Fibroblast of lung (primary cell): ENCODE data around the gene SRPX. TPM values are rescaled to one million over a fixed set of nuclear protein-coding genes. Genes with fewer than 3 reads are reported as not detected.

ENCODE experiments used
- DNase-seq, 2 donors: peaks; one replicate each; pipeline versions ENCODE4 v3.0.0 to v3.0.0-alpha.2; 2010; ENCODE audit warnings: low read depth in 2 of 2
- H2AFZ ChIP-seq: 2 replicates; pipeline ENCODE4 v1.5.1; 2012; ENCODE audit warnings: low read length, control low read depth, inconsistent platforms
- H3K27ac ChIP-seq: 2 replicates; pipeline ENCODE4 v1.5.1; 2011; ENCODE audit warnings: low read length, control low read depth; ENCODE audit not compliant: insufficient read depth
- H3K27me3 ChIP-seq: 2 replicates; pipeline ENCODE4 v1.5.1; 2011; ENCODE audit warnings: mild to moderate bottlenecking, low read length; ENCODE audit not compliant: control insufficient read depth, insufficient read depth
- H3K36me3 ChIP-seq: 2 replicates; pipeline ENCODE4 v1.5.1; 2011; ENCODE audit warnings: low read length; ENCODE audit not compliant: control insufficient read depth, insufficient read depth
- H3K4me1 ChIP-seq: 2 replicates; pipeline ENCODE4 v1.5.1; 2011; ENCODE audit warnings: low read length; ENCODE audit not compliant: control insufficient read depth, insufficient read depth; ENCODE audit errors: extremely low read depth
- H3K4me2 ChIP-seq: 2 replicates; pipeline ENCODE4 v1.5.1; 2011; ENCODE audit warnings: low read length, control low read depth; ENCODE audit not compliant: insufficient read depth; ENCODE audit errors: extremely low read depth
- H3K4me3 ChIP-seq, 4 experiments: fragments of 200-600 bp in 1 of 4; sonication (generic) in 1 of 4; replicated peaks in 1 of 4; 2 replicates each; pipeline ENCODE4 v1.5.1; 2011 to 2016; ENCODE audit warnings: low read length in 4 of 4, low read depth in 3 of 4, mild to moderate bottlenecking in 3 of 4, control low read depth in 2 of 4, inconsistent platforms in 1 of 4, mixed read lengths in 1 of 4; ENCODE audit not compliant: insufficient read depth in 1 of 4; ENCODE audit errors: control extremely low read depth in 1 of 4
- H3K79me2 ChIP-seq: 2 replicates; pipeline ENCODE4 v1.5.1; 2012; ENCODE audit warnings: mild to moderate bottlenecking, low read length, inconsistent platforms; ENCODE audit not compliant: control insufficient read depth, insufficient read depth
- H3K9ac ChIP-seq: 2 replicates; pipeline ENCODE4 v1.5.1; 2011; ENCODE audit warnings: mild to moderate bottlenecking, low read length, control low read depth; ENCODE audit not compliant: insufficient read depth
- H3K9me3 ChIP-seq: 2 replicates; pipeline ENCODE4 v1.5.1; 2012; ENCODE audit warnings: low read depth, low read length; ENCODE audit not compliant: control insufficient read depth, insufficient read depth
- H4K20me1 ChIP-seq: 2 replicates; pipeline ENCODE4 v1.5.1; 2011; ENCODE audit warnings: low read length; ENCODE audit not compliant: control insufficient read depth, insufficient read depth; ENCODE audit errors: extremely low read depth
- EZH2 ChIP-seq: IDR thresholded peaks from 2 replicates; pipeline ENCODE4 v1.5.1; 2012; ENCODE audit warnings: low read length, control low read depth, mild to moderate bottlenecking; ENCODE audit errors: missing control alignments
- polyA minus RNA-seq: library from RNA; depleted of rRNA, polyadenylated mRNA; stranded (reverse); fragments of >200 nt; gene quantifications from 2 replicates; pipeline ENCODE4 v1.2.3, GENCODE V29; 2011; ENCODE audit warnings: low replicate concordance
- polyA plus RNA-seq, 2 donors: library from polyadenylated mRNA; depleted of rRNA in 1 of 2; stranded (reverse) in 1 of 2; unstranded in 1 of 2; fragments of >200 nt; gene quantifications; 2 replicates each; pipeline ENCODE4 v1.2.1, GENCODE V29; 2011 to 2012; ENCODE audit warnings: missing spikeins in 1 of 2
- total RNA-seq: library from RNA; depleted of rRNA; stranded (reverse); fragments of >200 nt; gene quantifications from 2 replicates; pipeline ENCODE4 v1.2.1, GENCODE V29; 2014
- TF ChIP-seq, protein P1 (sequence below), 2 donors: IDR thresholded peaks in 1 of 2; conservative IDR thresholded peaks in 1 of 2; 1 replicate in 1 of 2; 2 replicates in 1 of 2; pipeline ENCODE4 v1.5.1; 2011 to 2012; ENCODE audit warnings: low read length in 2 of 2, control low read depth in 1 of 2, inconsistent platforms in 1 of 2, low read depth in 1 of 2, mild to moderate bottlenecking in 1 of 2

Gene SRPX, protein sequence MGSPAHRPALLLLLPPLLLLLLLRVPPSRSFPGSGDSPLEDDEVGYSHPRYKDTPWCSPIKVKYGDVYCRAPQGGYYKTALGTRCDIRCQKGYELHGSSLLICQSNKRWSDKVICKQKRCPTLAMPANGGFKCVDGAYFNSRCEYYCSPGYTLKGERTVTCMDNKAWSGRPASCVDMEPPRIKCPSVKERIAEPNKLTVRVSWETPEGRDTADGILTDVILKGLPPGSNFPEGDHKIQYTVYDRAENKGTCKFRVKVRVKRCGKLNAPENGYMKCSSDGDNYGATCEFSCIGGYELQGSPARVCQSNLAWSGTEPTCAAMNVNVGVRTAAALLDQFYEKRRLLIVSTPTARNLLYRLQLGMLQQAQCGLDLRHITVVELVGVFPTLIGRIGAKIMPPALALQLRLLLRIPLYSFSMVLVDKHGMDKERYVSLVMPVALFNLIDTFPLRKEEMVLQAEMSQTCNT
- 84.9 and 91.2 TPM in 2 replicates for total RNA-seq
- 141 and 180 TPM in 2 replicates for polyA plus RNA-seq
- 80.7 and 102 TPM in 2 replicates for polyA plus RNA-seq (2012)
- polyA minus RNA-seq, result 49.7 and 59.9 TPM in 2 replicates

DNA sequence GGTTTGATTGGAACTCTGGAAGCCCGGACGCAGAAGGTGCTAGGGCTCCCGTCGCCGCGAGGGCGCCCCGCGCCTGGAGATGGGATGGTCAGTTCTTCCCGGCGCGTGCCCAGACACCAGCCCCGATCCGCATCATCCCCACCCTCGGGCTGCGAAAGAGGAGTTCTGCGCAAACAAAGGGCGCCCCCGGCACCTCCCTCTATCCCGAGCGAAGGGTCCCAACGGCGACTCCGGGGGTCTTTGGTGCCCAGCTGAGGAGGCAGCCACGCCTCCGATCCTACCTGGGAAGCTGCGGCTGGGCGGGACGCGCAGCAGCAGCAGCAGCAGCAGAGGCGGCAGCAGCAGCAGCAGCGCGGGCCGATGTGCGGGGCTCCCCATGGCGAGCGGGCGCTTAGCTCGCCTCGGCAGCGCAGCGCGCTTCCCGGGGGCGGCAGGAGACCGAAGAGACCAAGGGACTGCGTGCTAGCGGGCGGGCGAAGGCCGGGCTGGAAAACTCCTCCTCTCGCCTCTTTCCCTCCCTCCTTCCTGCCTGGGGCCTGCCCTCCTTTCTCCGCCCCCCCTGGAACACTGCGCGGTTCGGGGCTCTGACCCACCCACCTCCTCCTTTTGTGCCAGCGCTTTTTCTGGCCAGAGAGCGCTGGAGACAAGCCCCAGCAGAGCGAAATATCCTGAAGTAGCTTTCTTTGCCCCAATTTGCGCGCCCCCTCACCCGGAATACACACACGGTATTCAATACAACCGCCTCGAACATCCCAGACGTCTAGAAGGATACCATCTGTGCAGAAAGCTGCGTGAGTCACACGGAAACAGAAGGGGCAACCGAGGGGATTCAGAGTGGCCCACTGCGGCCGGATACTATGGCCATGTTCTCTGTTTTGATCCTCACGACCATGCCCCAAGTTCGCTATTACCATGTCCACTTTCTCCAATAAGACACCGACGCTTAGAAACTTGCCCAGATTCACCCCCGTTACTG lies at the start of gene SRPX:
Gene SRPX, minus strand, starts transcription at position 457 of the 976 bp plus-strand sequence. Its CDS starts 79 bp downstream, at position 378.
- H3K79me2 ChIP-seq, result no peaks in the 10 kb centered on the region
- DNase-seq, result peak; percentile 55 to 63
- no peak within 1 kb of the TSS for H3K27ac ChIP-seq
- H4K20me1 ChIP-seq, result no peaks in the 10 kb centered on the region
- H3K36me3 ChIP-seq, result no peaks in the 10 kb centered on the region
- no peak for TF ChIP-seq EZH2
- no peaks in the 10 kb centered on the region for H3K9me3 ChIP-seq
- H3K27me3 ChIP-seq, result no peaks in the 10 kb centered on the region
- peak within 1 kb of the TSS; percentile 19 for H2AFZ ChIP-seq
- no peaks in the 10 kb centered on the region for H3K4me1 ChIP-seq
- peak within 1 kb of the TSS; percentile 52 for H3K9ac ChIP-seq
- H3K4me3 ChIP-seq, result peak within 1 kb of the TSS; percentile 50 to 89 (median 60)
- peak within 1 kb of the TSS; percentile 39 for H3K4me2 ChIP-seq

DNA sequence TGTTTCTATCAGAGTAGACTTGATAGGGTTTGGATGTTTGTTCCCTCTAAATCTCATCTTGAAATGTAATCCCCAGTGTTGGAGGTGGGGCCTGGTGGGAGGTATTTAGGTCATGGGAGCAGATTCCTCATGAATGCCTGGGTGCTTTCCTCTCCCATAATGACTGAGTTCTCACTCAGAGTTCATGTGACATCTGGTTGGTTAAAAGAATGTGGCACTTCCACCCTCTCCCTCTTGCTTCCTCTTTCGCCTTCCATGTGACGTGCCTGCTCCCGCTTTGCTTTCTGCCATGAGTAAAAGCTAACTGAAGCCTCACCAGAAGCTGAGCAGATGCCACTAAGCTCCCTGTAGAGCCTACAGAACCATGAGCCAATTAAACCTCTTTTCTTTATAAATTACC lies 47.3 kb upstream of the SRPX start:
- H3K4me1 ChIP-seq, result no peaks in the 10 kb centered on the region
- H3K79me2 ChIP-seq, result no peaks in the 10 kb centered on the region
- no peaks in the 10 kb centered on the region for H3K27me3 ChIP-seq
- no peaks in the 10 kb centered on the region for H3K9me3 ChIP-seq
- H3K4me3 ChIP-seq, result no peak overlapping the region
- no peak for DNase-seq
- no peak overlapping the region for H2AFZ ChIP-seq
- TF ChIP-seq EZH2, result no peak
- TF ChIP-seq, protein P1, sequence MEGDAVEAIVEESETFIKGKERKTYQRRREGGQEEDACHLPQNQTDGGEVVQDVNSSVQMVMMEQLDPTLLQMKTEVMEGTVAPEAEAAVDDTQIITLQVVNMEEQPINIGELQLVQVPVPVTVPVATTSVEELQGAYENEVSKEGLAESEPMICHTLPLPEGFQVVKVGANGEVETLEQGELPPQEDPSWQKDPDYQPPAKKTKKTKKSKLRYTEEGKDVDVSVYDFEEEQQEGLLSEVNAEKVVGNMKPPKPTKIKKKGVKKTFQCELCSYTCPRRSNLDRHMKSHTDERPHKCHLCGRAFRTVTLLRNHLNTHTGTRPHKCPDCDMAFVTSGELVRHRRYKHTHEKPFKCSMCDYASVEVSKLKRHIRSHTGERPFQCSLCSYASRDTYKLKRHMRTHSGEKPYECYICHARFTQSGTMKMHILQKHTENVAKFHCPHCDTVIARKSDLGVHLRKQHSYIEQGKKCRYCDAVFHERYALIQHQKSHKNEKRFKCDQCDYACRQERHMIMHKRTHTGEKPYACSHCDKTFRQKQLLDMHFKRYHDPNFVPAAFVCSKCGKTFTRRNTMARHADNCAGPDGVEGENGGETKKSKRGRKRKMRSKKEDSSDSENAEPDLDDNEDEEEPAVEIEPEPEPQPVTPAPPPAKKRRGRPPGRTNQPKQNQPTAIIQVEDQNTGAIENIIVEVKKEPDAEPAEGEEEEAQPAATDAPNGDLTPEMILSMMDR (conservative IDR thresholded peaks at IDR 0.05 in 1 of 2, IDR thresholded peaks at IDR 0.05 in 1 of 2; ENCODE audit: low read depth in 1 of 2, low read length in 2 of 2), result no peak
- no peaks in the 10 kb centered on the region for H3K36me3 ChIP-seq
- no peak overlapping the region for H3K4me2 ChIP-seq
- no peak overlapping the region for H3K9ac ChIP-seq
- no peaks in the 10 kb centered on the region for H4K20me1 ChIP-seq
- H3K27ac ChIP-seq, result no peak overlapping the region

DNA sequence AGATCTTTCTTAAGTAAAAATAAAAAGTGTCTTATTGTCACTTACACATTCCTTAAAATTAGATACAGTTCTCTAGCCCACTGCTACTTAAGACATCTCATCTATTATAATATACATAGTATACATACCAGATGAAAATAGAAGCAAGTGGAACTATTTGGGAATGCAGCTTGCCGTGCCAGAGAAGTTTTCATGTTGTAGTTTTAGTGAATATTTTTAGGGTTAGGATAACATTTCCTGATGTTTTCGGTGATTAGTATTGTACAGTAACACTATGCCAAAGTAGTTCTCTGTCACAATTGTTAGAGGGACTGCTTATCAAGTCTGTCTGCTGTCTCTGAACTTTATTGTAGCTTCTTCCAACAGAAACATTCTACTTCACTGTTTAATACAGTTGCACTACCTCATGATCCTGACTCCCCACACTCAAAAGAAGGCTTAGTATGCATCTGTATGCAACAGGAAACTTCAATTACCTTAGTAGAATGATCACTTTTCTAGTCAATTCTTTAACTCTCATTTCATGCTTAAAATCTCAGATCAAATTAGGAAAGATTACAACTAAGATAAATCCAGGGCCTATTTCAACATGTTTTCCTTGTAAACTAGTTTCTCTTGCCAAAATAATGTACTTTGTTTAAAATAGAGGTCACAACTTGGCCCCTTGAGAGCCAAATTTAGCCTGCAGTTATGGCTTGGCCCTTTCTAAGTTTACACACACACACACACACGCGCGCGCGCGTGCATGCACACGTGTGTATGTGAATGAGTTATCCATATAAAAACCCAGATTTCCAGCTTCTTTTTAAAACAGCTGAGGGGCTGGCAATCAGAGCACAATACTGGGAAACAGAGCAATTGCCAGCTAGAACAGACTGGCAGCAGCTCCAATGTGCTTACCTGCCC lies 42.3 kb upstream of the SRPX start:
- Histone ChIP-seq H3K27me3 (no peaks in the 10 kb centered on the region), H3K9me3 (no peaks in the 10 kb centered on the region), H4K20me1 (no peaks in the 10 kb centered on the region), H3K27ac (no peak overlapping the region), H3K4me3 (no peak overlapping the region), H3K79me2 (no peaks in the 10 kb centered on the region), H2AFZ (no peak overlapping the region), H3K4me1 (no peaks in the 10 kb centered on the region), H3K9ac (no peak overlapping the region), H3K36me3 (no peaks in the 10 kb centered on the region), H3K4me2 (no peak overlapping the region)
- peak; percentile 53 to 95 for DNase-seq
- no peak for TF ChIP-seq EZH2
- TF ChIP-seq, protein P1 (conservative IDR thresholded peaks at IDR 0.05 in 1 of 2, IDR thresholded peaks at IDR 0.05 in 1 of 2; ENCODE audit: low read depth in 1 of 2, low read length in 2 of 2), result no peak
